Adipocyte (in vitro differentiated cells): ENCODE data around the gene IGIP.

Experiments used
- DNase-seq: peaks from one replicate; pipeline ENCODE4 v3.0.0-alpha.2; 2015; ENCODE audit warnings: low read depth
- H3K27me3 ChIP-seq: replicated peaks from 2 replicates; pipeline ENCODE4 v1.7.0; 2013; ENCODE audit warnings: mild to moderate bottlenecking, low read length, moderate library complexity; ENCODE audit not compliant: control insufficient read depth, insufficient read depth
- H3K36me3 ChIP-seq: 2 replicates; pipeline ENCODE4 v1.7.0; 2013; ENCODE audit warnings: low read length, mild to moderate bottlenecking, moderate library complexity; ENCODE audit not compliant: control insufficient read depth, insufficient read depth, severe bottlenecking
- H3K4me1 ChIP-seq: 2 replicates; pipeline ENCODE4 v1.7.0; 2013; ENCODE audit warnings: mild to moderate bottlenecking, low read length, moderate library complexity; ENCODE audit not compliant: control insufficient read depth, insufficient read depth
- H3K4me3 ChIP-seq: 2 replicates; pipeline ENCODE4 v1.7.0; 2013; ENCODE audit warnings: mild to moderate bottlenecking, low read length, moderate library complexity
- H3K9ac ChIP-seq: 2 replicates; pipeline ENCODE4 v1.7.0; 2013; ENCODE audit warnings: mild to moderate bottlenecking, low read length, moderate library complexity
- H3K9me3 ChIP-seq: 2 replicates; pipeline ENCODE4 v1.7.0; 2013; ENCODE audit warnings: mild to moderate bottlenecking, low read length, moderate library complexity; ENCODE audit not compliant: control insufficient read depth

The IGIP gene

GRCh38 chr5:140128376-140128775, 2.6 kb downstream of the IGIP start:
- DNase-seq = no peak
- H3K9ac ChIP-seq = no peak overlapping the region
- no peaks in the 10 kb centered on the region for H3K9me3 ChIP-seq
- no peak overlapping the region for H3K4me3 ChIP-seq
- peaks cover 21% of the 10 kb centered on the region for H3K4me1 ChIP-seq
- H3K27me3 ChIP-seq = no peaks in the 10 kb centered on the region
- H3K36me3 ChIP-seq = no peaks in the 10 kb centered on the region

GRCh38 chr5:140130949-140131733, 5.4 kb downstream of the IGIP start:
- DNase-seq = no peak
- Histone ChIP-seq H3K4me1 (peaks cover 11% of the 10 kb centered on the region), H3K36me3 (no peaks in the 10 kb centered on the region), H3K9ac (no peak overlapping the region), H3K4me3 (no peak overlapping the region), H3K27me3 (no peaks in the 10 kb centered on the region), H3K9me3 (no peaks in the 10 kb centered on the region)

GRCh38 chr5:140131967-140132409, 6.3 kb downstream of the IGIP start:
- Histone ChIP-seq H3K9ac (no peak overlapping the region), H3K4me3 (no peak overlapping the region), H3K9me3 (no peaks in the 10 kb centered on the region), H3K27me3 (no peaks in the 10 kb centered on the region), H3K4me1 (peaks cover 11% of the 10 kb centered on the region), H3K36me3 (no peaks in the 10 kb centered on the region)
- peak; percentile 69 for DNase-seq

GRCh38 chr5:140133514-140134167, 7.9 kb downstream of the IGIP start:
- H3K27me3 ChIP-seq = no peaks in the 10 kb centered on the region
- H3K4me1 ChIP-seq = peaks cover 11% of the 10 kb centered on the region
- H3K9ac ChIP-seq = no peak overlapping the region
- H3K36me3 ChIP-seq = no peaks in the 10 kb centered on the region
- H3K9me3 ChIP-seq = no peaks in the 10 kb centered on the region
- no peak for DNase-seq
- no peak overlapping the region for H3K4me3 ChIP-seq

- Histone ChIP-seq H3K4me1 (peaks cover 11% of the 10 kb centered on the region), H3K27me3 (no peaks in the 10 kb centered on the region), H3K4me3 (no peak overlapping the region), H3K9me3 (no peaks in the 10 kb centered on the region), H3K9ac (no peak overlapping the region), H3K36me3 (no peaks in the 10 kb centered on the region)
- DNase-seq = no peak
Measured at GRCh38 chr5:140134277-140134935, 8.7 kb downstream of the IGIP start.

- Histone ChIP-seq H3K4me1 (peaks cover 13% of the 10 kb centered on the region), H3K27me3 (no peaks in the 10 kb centered on the region), H3K36me3 (no peaks in the 10 kb centered on the region), H3K9me3 (no peaks in the 10 kb centered on the region), H3K4me3 (no peak overlapping the region), H3K9ac (no peak overlapping the region)
- DNase-seq = no peak
Measured at GRCh38 chr5:140135127-140135526, 9.4 kb downstream of the IGIP start.

GRCh38 chr5:140136624-140137023, 10.9 kb downstream of the IGIP start:
- DNase-seq = no peak
- H3K9me3 ChIP-seq = no peaks in the 10 kb centered on the region
- no peak overlapping the region for H3K4me3 ChIP-seq
- no peaks in the 10 kb centered on the region for H3K27me3 ChIP-seq
- H3K36me3 ChIP-seq = no peaks in the 10 kb centered on the region
- no peak overlapping the region for H3K9ac ChIP-seq
- H3K4me1 ChIP-seq = peaks cover 25% of the 10 kb centered on the region

GRCh38 chr5:140140435-140140834, 14.7 kb downstream of the IGIP start:
- H3K9me3 ChIP-seq = no peaks in the 10 kb centered on the region
- peak overlapping the region; percentile 48 for H3K4me3 ChIP-seq
- no peaks in the 10 kb centered on the region for H3K27me3 ChIP-seq
- H3K36me3 ChIP-seq = no peaks in the 10 kb centered on the region
- peaks cover 21% of the 10 kb centered on the region for H3K4me1 ChIP-seq
- no peak overlapping the region for H3K9ac ChIP-seq
- DNase-seq = no peak

- DNase-seq = peak; percentile 92
- H3K4me3 ChIP-seq = peak overlapping the region; percentile 48
- no peaks in the 10 kb centered on the region for H3K9me3 ChIP-seq
- peaks cover 27% of the 10 kb centered on the region for H3K4me1 ChIP-seq
- peak overlapping the region; percentile 28 for H3K9ac ChIP-seq
- no peaks in the 10 kb centered on the region for H3K27me3 ChIP-seq
- no peaks in the 10 kb centered on the region for H3K36me3 ChIP-seq
Measured at GRCh38 chr5:140141241-140141640, 15.5 kb downstream of the IGIP start.

GRCh38 chr5:140142246-140142645, 16.5 kb downstream of the IGIP start:
- H3K9me3 ChIP-seq = no peaks in the 10 kb centered on the region
- no peaks in the 10 kb centered on the region for H3K36me3 ChIP-seq
- no peaks in the 10 kb centered on the region for H3K27me3 ChIP-seq
- no peak overlapping the region for H3K9ac ChIP-seq
- H3K4me1 ChIP-seq = peaks cover 28% of the 10 kb centered on the region
- no peak overlapping the region for H3K4me3 ChIP-seq
- DNase-seq = no peak

GRCh38 chr5:140142856-140143255, 17.1 kb downstream of the IGIP start:
- Histone ChIP-seq H3K4me3 (no peak overlapping the region), H3K4me1 (peaks cover 28% of the 10 kb centered on the region), H3K27me3 (no peaks in the 10 kb centered on the region), H3K9me3 (no peaks in the 10 kb centered on the region), H3K9ac (no peak overlapping the region), H3K36me3 (no peaks in the 10 kb centered on the region)
- no peak for DNase-seq
